Left lung (tissue), 10 donors: ENCODE results near the gene HES7. TPM values are rescaled to one million over a fixed set of nuclear protein-coding genes. Genes with fewer than 3 reads are reported as not detected.
A peak's percentile ranks its signal among the peaks of the same experiment; 100 is the strongest.

Experiments used
- ATAC-seq: fragments of 200-7000 bp; cut with Tn5 transposase; one replicate; pipeline ENCODE4 v1.9.1; 2020; ENCODE audit warnings: moderate library complexity
- DNase-seq, 4 donors: peaks; one replicate each; pipeline ENCODE4 v3.0.0-alpha.2; 2013 to 2020
- H3K27ac ChIP-seq, 2 donors: fragments of 200-600 bp; sonication (generic) in 1 of 2; one replicate each; pipeline versions ENCODE4 v1.5.0 to v1.8.0; 2020 to 2021
- H3K27me3 ChIP-seq, 2 donors: fragments of 200-600 bp; sonication (generic) in 1 of 2; one replicate each; pipeline versions ENCODE4 v1.5.0 to v1.8.0; 2020 to 2021
- H3K36me3 ChIP-seq, 2 donors: fragments of 200-600 bp; sonication (generic) in 1 of 2; one replicate each; pipeline versions ENCODE4 v1.5.0 to v1.8.0; 2020 to 2021
- H3K4me1 ChIP-seq, 2 donors: fragments of 200-600 bp; one replicate each; pipeline ENCODE4 v1.8.0; 2021
- H3K4me3 ChIP-seq, 2 donors: fragments of 200-600 bp; sonication (generic) in 1 of 2; one replicate each; pipeline versions ENCODE4 v1.5.0 to v1.8.0; 2020 to 2021; ENCODE audit warnings: mild to moderate bottlenecking in 1 of 2
- H3K9me3 ChIP-seq, 2 donors: fragments of 200-600 bp; sonication (generic) in 1 of 2; one replicate each; pipeline versions ENCODE4 v1.5.0 to v1.8.0; 2020 to 2021
- intact Hi-C, 2 donors: fragments of 100-400 bp; cut with DNase I; formaldehyde crosslinking; loops; one replicate each; pipeline versions ENCODE4 v1.11.2 to v1.14.2; 2022
- polyA plus RNA-seq, 6 donors: library from polyadenylated mRNA; unstranded; fragments of 120-200 nt; gene quantifications; one replicate each; pipeline ENCODE4 v1.2.1, GENCODE V29; 2013; ENCODE audit not compliant: insufficient read length in 6 of 6
- total RNA-seq, 2 donors: library from RNA; stranded (reverse); fragmentation: NEBNext Ultra II Directional; extraction: Animal tissue kit (Norgen Biotek cat#: 25700); gene quantifications; one replicate each; pipeline ENCODE4 v1.2.1, GENCODE V29; 2021
- TF ChIP-seq, protein P1 (sequence below), 2 donors: fragments of 200-600 bp; sonication (generic) in 1 of 2; IDR thresholded peaks; one replicate each; pipeline versions ENCODE4 v1.5.0 to v1.8.0; 2021; ENCODE audit warnings: antibody characterized with exemption in 2 of 2
- donor health status: DM: no; HTN: yes; CAD: no.
- donor health status: DM: no; HTN: no; CAD: no.

Gene HES7
- total and polyA plus RNA-seq, 8 donors, result 0.10 to 0.52 (median 0.20) TPM; not detected in 5

DNA sequence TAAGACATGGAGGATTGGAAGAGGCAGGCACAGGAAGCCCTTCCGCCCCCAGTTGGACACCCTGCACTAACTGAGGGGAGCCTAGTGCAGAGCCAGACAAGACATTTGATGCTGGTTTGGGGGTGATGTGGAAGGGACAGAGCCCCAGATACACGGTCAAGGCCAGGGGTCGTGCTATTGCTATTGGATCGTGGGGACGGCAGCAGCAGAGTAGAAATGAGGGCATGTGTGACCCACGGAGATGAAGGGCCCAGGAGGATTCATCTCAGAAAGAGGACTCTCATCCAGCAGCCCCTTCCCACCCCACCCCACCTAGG is 40.9 kb upstream of the HES7 start:
- intact Hi-C loops, result no loop called here

DNA sequence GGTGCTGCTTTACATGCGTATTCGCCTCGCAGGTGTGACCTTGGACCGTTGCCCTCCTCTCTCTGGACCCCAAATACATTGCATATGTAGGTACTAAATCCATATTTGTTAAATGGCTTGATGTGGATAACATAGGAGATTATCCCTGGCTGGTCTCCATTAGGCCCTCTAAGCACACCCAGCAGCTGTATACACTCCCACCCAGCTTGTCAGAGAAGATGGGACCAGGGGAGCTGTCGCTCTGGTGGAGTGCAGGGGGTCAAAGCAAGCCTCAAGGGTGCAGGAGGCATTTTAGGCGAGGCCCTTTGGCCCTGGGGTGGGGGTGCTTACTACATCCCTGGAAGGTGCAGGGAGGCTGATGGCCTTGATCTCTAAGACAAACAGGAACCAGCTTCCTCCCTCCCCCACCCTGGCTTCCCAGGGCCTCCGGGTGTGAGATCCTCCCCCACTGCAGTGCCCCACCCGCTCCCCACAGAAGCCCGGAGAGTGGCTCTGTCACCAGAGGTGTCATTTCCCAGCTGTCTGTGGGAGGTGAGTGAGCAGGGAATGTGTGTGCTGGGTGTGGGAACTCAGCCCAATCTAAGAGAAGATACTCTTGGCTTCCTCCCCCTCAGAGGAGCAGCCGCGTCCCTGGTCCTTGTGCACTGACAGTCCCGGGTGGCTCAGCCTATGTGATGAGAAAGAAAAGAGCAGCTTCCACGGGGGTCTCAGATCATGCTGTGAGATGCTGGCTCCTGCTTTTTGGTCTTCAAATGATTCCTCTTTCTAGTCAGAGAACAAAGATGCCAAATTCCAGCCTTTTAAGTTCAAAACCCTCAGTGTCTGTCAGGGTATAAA is 40.3 kb upstream of the HES7 start:
- TF ChIP-seq, protein P1, sequence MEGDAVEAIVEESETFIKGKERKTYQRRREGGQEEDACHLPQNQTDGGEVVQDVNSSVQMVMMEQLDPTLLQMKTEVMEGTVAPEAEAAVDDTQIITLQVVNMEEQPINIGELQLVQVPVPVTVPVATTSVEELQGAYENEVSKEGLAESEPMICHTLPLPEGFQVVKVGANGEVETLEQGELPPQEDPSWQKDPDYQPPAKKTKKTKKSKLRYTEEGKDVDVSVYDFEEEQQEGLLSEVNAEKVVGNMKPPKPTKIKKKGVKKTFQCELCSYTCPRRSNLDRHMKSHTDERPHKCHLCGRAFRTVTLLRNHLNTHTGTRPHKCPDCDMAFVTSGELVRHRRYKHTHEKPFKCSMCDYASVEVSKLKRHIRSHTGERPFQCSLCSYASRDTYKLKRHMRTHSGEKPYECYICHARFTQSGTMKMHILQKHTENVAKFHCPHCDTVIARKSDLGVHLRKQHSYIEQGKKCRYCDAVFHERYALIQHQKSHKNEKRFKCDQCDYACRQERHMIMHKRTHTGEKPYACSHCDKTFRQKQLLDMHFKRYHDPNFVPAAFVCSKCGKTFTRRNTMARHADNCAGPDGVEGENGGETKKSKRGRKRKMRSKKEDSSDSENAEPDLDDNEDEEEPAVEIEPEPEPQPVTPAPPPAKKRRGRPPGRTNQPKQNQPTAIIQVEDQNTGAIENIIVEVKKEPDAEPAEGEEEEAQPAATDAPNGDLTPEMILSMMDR (IDR thresholded peaks at IDR 0.05), result no peak
- Histone ChIP-seq H3K4me1 (peaks cover 28 to 50% of the 10 kb centered on the region in 2 donors), H3K27ac (peak overlapping the region; percentile 92 to 95), H3K9me3 (no peaks in the 10 kb centered on the region), H3K4me3 (peak overlapping the region in 1 of 2 donors; percentile 11), H3K36me3 (peaks cover 0 to 22% of the 10 kb centered on the region in 2 donors), H3K27me3 (no peaks in the 10 kb centered on the region)
- peak; percentile 51 to 87 (median 80) for DNase-seq
- peak; percentile 57 for ATAC-seq
- intact Hi-C loops, result no loop called here

More for the DNA sequence above, 40.9 kb upstream of the HES7 start:
- DNase-seq (no peak), ATAC-seq (no peak)
- H3K36me3 ChIP-seq, result peaks cover 0 to 16% of the 10 kb centered on the region in 2 donors
- H3K4me3 ChIP-seq, result no peak overlapping the region
- no peaks in the 10 kb centered on the region for H3K9me3 ChIP-seq
- TF ChIP-seq, protein P1 (IDR thresholded peaks at IDR 0.05), result no peak
- peak overlapping the region; percentile 92 to 95 for H3K27ac ChIP-seq
- H3K27me3 ChIP-seq, result no peaks in the 10 kb centered on the region
- peaks cover 28 to 44% of the 10 kb centered on the region in 2 donors for H3K4me1 ChIP-seq

DNA sequence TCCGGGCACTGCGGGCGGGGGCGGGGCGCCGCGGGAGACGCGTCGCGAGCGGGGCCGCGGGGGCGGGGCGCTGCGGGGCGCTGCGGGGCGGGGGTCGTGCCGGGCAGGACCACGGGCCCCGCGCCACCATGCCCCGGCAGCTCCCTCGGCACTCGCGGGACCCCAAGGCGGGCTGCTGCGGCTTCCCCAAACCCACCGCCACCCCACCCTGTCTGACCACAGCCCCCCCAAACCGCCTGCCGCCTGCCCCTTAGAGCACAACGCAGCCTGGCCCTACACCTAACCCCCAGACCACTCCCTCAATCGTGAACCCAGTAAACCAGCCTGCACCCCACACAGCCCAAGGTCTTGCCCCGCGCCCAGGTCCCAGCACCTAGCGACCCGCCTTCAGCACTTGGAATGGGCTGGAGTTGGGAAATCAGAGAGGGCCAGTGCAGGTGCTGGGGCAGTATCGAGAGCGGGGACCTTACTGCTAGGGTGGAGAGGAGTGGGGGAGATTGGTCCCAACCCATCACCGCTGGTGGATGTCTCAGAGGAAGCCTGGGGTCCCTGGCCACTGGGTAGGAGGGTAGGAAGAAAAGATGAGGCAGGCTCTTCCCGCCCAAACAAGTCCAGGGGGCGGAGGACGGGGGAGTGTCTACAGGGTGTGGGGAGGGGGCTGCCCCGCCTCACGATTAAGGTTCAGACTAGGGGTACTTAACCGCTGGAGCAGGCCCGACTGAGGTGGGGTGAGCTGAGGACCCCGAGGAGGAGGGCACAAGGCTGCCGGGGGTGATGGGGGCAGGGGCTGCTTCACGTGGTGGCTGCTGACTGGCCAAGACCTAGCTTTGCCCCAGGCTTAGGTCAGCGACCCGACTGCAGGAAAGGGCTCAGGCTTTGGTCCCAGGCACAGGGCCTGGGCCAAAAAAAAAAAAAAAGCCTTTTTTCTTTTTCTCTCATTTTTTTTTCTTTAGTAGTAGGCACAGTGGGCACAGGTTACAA is 39.4 kb upstream of the HES7 start:
- no peaks in the 10 kb centered on the region for H3K27me3 ChIP-seq
- TF ChIP-seq, protein P1 (IDR thresholded peaks at IDR 0.05), result no peak
- ATAC-seq (peak; percentile 30), DNase-seq (peak in 1 of 4 donors; percentile 41)
- intact Hi-C loops, result no loop called here
- peaks cover 0 to 27% of the 10 kb centered on the region in 2 donors for H3K36me3 ChIP-seq
- H3K4me3 ChIP-seq, result peak overlapping the region; percentile 87 to 99
- peaks cover 28 to 59% of the 10 kb centered on the region in 2 donors for H3K4me1 ChIP-seq
- H3K9me3 ChIP-seq, result no peaks in the 10 kb centered on the region
- H3K27ac ChIP-seq, result peak overlapping the region; percentile 92 to 95

DNA sequence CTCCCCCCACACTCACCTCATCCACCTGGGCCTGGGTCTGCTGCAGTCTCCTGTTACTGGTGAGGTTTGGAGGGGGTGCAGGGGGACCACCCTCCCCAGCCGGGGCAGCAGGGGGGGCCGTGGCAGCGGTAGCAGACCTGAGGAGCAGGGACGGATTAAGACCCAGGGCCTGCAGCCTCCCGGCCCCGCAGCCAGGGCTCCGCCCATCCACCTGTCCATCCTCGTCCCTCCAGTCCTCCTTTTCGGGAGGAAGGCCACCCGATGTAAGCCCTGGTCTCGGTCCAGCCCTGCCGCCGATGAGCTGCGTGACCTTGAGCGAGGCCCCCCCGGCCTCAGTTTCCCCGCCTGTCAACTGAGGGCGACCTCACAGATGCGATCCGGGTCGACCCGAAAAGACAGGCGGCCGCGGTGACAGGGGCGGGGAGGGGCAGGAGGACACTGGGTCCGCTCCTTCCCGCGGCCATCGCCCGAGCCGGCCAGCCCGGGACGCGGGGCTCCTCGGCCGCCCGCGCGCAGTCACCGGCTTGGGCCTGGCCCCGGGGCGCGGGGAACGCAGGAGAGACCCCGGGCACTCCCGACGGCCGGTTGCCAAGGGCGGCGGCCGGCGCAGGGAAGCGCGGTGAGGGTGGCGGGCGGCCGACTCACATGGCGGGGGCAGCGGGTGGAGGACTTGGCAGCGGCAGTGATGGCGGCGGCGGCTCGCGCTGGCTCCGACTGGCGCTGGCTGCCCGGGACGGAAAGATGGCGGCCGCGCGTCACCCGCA is 38.5 kb upstream of the HES7 start, which contains the start of gene VAMP2:
Gene VAMP2, minus strand, starts transcription at position 716 of the 764 bp plus-strand sequence. Its CDS starts 69 bp downstream, at position 647.
- peak; percentile 64 for ATAC-seq
- intact Hi-C loops, result no loop called here
- H3K4me3 ChIP-seq, result peak within 1 kb of the TSS; percentile 87 to 99
- peak; percentile 81 to 95 (median 84) for DNase-seq
- peaks cover 0 to 29% of the 10 kb centered on the region in 2 donors for H3K36me3 ChIP-seq
- peaks cover 28 to 68% of the 10 kb centered on the region in 2 donors for H3K4me1 ChIP-seq
- no peaks in the 10 kb centered on the region for H3K9me3 ChIP-seq
- no peaks in the 10 kb centered on the region for H3K27me3 ChIP-seq
- TF ChIP-seq, protein P1 (IDR thresholded peaks at IDR 0.05), result no peak
- H3K27ac ChIP-seq, result peak within 1 kb of the TSS; percentile 92 to 95
